NT2/D1 (cell line): ENCODE results near the gene RYR3.

ENCODE experiments used
- DNase-seq: peaks from one replicate; pipeline ENCODE4 v3.0.0-alpha.2; 2011; ENCODE audit warnings: low read depth, low spot score
- H3K27me3 ChIP-seq: 2 replicates; pipeline ENCODE4 v1.6.0; 2011; ENCODE audit warnings: mild to moderate bottlenecking; ENCODE audit not compliant: insufficient read length, insufficient read depth
- H3K36me3 ChIP-seq: 2 replicates; pipeline ENCODE4 v1.6.1; 2011; ENCODE audit warnings: mild to moderate bottlenecking, low read length, mixed read lengths; ENCODE audit not compliant: insufficient read depth, insufficient read length
- H3K4me1 ChIP-seq: 2 replicates; pipeline ENCODE4 v1.5.1; 2011; ENCODE audit not compliant: insufficient read depth, insufficient read length
- H3K4me3 ChIP-seq: 2 replicates; pipeline ENCODE4 v1.5.1; 2011; ENCODE audit warnings: low read depth; ENCODE audit not compliant: insufficient read length
- H3K9ac ChIP-seq: 2 replicates; pipeline ENCODE4 v1.6.0; 2011; ENCODE audit warnings: low read depth; ENCODE audit not compliant: insufficient read length
- H3K9me3 ChIP-seq: 2 replicates; pipeline ENCODE4 v1.5.1; 2011; ENCODE audit warnings: mild to moderate bottlenecking, low read length; ENCODE audit not compliant: insufficient read depth
- SUZ12 ChIP-seq: IDR thresholded peaks from 2 replicates; pipeline ENCODE4 v1.6.1; 2011; ENCODE audit not compliant: insufficient read length, insufficient read depth; ENCODE audit errors: extremely low read depth
- YY1 ChIP-seq: IDR thresholded peaks from 2 replicates; pipeline ENCODE4 v1.6.1; 2011; ENCODE audit not compliant: insufficient read length, insufficient read depth
- ZNF274 ChIP-seq: IDR thresholded peaks from 2 replicates; pipeline ENCODE4 v1.6.1; 2011; ENCODE audit warnings: mild to moderate bottlenecking, low read depth, low read length

RYR3 gene

GRCh38 chr15:33629647-33630046, 318.9 kb downstream of the RYR3 start:
- H3K4me3 ChIP-seq: no peak overlapping the region
- H3K27me3 ChIP-seq: no peaks in the 10 kb centered on the region
- peaks cover 26% of the 10 kb centered on the region for H3K9me3 ChIP-seq
- no peak for DNase-seq
- TF ChIP-seq ZNF274: no peak
- no peak for TF ChIP-seq SUZ12
- no peak for TF ChIP-seq YY1
- no peak overlapping the region for H3K9ac ChIP-seq
- no peaks in the 10 kb centered on the region for H3K36me3 ChIP-seq
- no peaks in the 10 kb centered on the region for H3K4me1 ChIP-seq

DNA sequence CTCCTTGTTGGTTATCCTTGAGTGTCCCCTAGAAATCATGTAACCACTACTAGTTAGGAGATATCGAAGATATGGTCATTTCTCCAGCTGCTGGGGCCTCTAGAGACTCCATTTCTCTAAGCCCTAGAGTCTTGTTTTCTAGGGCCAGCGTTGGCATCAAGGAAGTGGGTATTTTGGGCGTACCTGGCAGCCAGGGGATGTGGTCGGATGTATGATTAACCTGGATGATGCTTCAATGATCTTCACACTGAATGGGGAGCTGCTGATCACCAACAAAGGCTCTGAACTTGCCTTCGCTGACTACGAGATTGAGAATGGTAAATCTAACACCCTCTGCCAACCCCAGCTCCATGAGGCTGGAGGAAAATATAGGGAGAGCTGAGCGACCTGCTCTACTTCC, 325.5 kb downstream of the RYR3 start:
- Histone ChIP-seq H3K27me3 (no peaks in the 10 kb centered on the region), H3K9me3 (no peaks in the 10 kb centered on the region)
- DNase-seq: no peak

DNA sequence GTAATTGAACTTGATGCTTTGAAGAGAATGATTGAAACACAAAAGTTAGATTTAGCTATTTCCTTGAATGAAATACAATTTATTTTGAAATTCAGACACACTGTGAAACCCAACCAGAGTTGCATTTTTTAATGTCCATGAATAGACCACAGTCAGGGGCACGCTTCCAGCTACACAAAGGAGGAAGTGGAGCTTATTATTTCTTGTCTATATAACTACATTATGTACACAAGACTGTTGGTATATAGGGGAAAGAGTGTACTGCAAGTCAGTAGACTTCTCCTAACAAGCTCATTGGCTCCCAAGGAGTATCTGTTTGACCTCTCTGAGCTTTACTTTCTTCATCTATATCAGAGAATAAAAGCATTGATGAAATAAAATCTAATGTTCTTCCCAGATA, 326.2 kb downstream of the RYR3 start:
- H3K4me3 ChIP-seq: no peak overlapping the region
- no peaks in the 10 kb centered on the region for H3K9me3 ChIP-seq
- no peaks in the 10 kb centered on the region for H3K4me1 ChIP-seq
- no peaks in the 10 kb centered on the region for H3K27me3 ChIP-seq
- DNase-seq: no peak
- TF ChIP-seq YY1 (no peak), ZNF274 (no peak), SUZ12 (no peak)
- H3K9ac ChIP-seq: no peak overlapping the region
- H3K36me3 ChIP-seq: no peaks in the 10 kb centered on the region

More for the DNA sequence above, 325.5 kb downstream of the RYR3 start:
- Histone ChIP-seq H3K4me3 (no peak overlapping the region), H3K9ac (no peak overlapping the region), H3K4me1 (no peaks in the 10 kb centered on the region), H3K36me3 (no peaks in the 10 kb centered on the region)
- no peak for TF ChIP-seq YY1
- TF ChIP-seq SUZ12: no peak
- no peak for TF ChIP-seq ZNF274

DNA sequence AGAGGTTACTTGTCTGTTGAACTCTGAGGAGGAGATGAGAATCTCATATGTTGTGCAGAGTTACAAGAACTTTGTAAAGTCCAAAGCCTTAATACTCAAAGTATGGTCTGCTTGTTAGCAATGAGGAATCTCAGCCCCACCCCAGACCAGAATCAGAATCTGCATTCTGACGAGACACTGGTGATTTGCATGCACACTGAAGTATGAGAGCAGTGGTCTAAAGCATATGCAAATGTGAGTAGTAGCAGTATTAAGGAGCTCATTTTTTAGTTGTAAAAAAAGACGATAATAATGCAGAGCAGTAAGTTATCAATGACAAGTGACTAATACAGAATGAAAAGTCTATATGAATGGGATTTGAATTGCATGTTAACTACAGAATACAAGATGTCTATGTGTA, 327.7 kb downstream of the RYR3 start:
- TF ChIP-seq YY1: no peak
- no peak for TF ChIP-seq SUZ12
- no peak for TF ChIP-seq ZNF274
- Histone ChIP-seq H3K4me1 (no peaks in the 10 kb centered on the region), H3K9me3 (no peaks in the 10 kb centered on the region), H3K4me3 (no peak overlapping the region), H3K27me3 (no peaks in the 10 kb centered on the region), H3K9ac (no peak overlapping the region), H3K36me3 (no peaks in the 10 kb centered on the region)
- DNase-seq: no peak

DNA sequence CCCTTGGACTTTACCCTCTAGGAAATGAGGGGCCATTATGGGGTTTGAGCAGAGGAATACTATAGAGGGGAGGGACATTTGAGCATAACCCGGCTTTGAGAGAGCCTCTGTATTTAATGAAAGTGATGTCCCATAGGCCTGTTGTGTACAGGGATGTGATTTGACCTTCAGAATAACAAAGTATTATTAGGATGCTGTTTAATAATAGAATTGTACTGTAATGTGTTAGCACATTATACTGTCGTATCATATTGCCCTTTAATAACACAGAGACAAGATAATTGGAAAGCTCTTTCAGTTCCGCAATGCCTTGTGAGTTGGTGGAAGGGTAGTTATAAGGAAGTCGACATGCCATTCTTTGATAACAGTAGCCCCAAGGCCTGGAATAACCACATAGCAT, 328.3 kb downstream of the RYR3 start:
- TF ChIP-seq ZNF274 (no peak), YY1 (no peak), SUZ12 (no peak)
- no peaks in the 10 kb centered on the region for H3K36me3 ChIP-seq
- no peaks in the 10 kb centered on the region for H3K27me3 ChIP-seq

DNA sequence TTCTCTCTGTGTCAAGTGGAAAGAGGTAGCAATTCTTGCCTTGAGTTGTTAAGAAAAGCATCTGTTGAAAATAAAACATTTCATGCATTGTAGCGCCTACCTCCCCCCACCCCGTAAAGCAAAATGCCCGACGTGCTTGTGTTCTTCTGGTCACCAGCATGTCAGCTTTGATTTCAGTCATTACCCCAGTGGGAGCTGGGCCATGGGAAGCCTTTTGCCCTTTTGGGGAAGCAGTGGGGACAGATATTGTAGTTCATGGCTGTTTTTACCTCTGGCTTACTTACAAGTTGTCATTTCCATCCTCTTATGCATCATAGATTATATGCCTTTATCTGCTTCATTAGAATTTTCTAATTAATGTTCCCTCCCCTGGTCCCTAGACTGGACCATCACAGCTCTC, 328.7 kb downstream of the RYR3 start:
- H3K27me3 ChIP-seq: no peaks in the 10 kb centered on the region
- no peak overlapping the region for H3K4me3 ChIP-seq
- TF ChIP-seq ZNF274 (no peak), SUZ12 (no peak), YY1 (no peak)
- no peaks in the 10 kb centered on the region for H3K36me3 ChIP-seq
- DNase-seq: no peak
- no peaks in the 10 kb centered on the region for H3K9me3 ChIP-seq
- no peaks in the 10 kb centered on the region for H3K4me1 ChIP-seq
- no peak overlapping the region for H3K9ac ChIP-seq

More for the DNA sequence above, 328.3 kb downstream of the RYR3 start:
- Histone ChIP-seq H3K4me3 (no peak overlapping the region), H3K9me3 (no peaks in the 10 kb centered on the region), H3K4me1 (no peaks in the 10 kb centered on the region), H3K9ac (no peak overlapping the region)
- no peak for DNase-seq

DNA sequence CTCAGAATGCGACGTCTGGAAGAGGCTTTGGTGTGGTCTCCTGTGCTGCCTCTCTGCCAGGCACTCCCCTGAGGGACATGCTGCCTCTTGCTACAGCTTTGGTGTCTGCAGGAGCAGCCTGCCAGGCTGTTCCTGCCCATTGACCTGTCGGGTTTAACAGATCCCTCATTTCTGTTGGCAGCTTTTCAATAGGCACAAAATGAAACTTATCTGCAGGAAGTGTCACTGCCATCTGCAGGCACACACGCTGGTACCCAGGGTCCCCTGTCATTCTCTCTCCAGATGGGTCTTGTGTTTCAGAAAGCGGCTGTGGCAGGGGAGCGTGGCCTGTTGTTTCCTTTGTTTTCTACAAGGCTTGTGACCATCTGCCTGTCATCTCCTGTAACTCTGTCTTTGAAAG, 329.2 kb downstream of the RYR3 start:
- TF ChIP-seq SUZ12: no peak
- no peak for TF ChIP-seq ZNF274
- no peak for TF ChIP-seq YY1
- Histone ChIP-seq H3K4me3 (no peak overlapping the region), H3K36me3 (no peaks in the 10 kb centered on the region), H3K9ac (no peak overlapping the region), H3K27me3 (no peaks in the 10 kb centered on the region), H3K4me1 (no peaks in the 10 kb centered on the region), H3K9me3 (no peaks in the 10 kb centered on the region)
- DNase-seq: no peak

GRCh38 chr15:33641069-33641468, 330.3 kb downstream of the RYR3 start:
- no peaks in the 10 kb centered on the region for H3K27me3 ChIP-seq
- H3K36me3 ChIP-seq: no peaks in the 10 kb centered on the region
- H3K4me1 ChIP-seq: no peaks in the 10 kb centered on the region
- TF ChIP-seq ZNF274 (no peak), YY1 (no peak), SUZ12 (no peak)
- H3K4me3 ChIP-seq: no peak overlapping the region
- H3K9me3 ChIP-seq: no peaks in the 10 kb centered on the region
- no peak for DNase-seq
- no peak overlapping the region for H3K9ac ChIP-seq
